Measurements from ENCODE around the gene DUOXA1. TPM values are rescaled to one million over a fixed set of nuclear protein-coding genes. Genes with fewer than 3 reads are reported as not detected.

Gene DUOXA1
- total and polyA plus RNA-seq, 2 donors (not counting 1 experiment from before 2014, with no cell fraction given) = 0.03 to 0.74 TPM

DNA sequence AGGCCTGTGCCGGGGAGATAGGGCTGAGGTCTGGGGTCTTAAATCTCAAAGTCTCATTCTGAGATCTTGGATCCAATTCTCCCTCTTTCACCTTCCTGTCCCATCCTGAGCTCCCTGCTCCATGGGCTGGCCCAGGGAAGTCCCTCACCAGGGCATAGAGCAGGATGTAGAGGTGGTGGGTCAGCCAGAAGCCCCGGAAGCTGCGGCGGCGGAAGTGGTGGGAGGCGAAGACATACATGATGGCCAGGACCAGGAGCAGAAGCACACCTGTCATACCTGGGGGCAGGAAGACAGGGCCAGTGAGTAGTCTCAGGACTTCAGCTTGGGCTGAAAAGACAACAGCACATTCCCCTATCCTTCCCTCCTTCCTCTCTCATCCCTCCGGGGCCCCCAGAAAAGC, 32.2 kb downstream of the DUOXA1 start:
- Mint-ChIP-seq H3K4me1 (no peaks in the 10 kb centered on the region), H3K4me3 (no peak overlapping the region), H3K27ac (no peak overlapping the region), H3K9me3 (ENCODE audit: insufficient read depth) (no peaks in the 10 kb centered on the region), H3K27me3 (peaks cover 15% of the 10 kb centered on the region)
- H3K4me3 ChIP-seq (ENCODE audit: control extremely low read depth in 1 of 5, extremely low read depth in 1 of 5, insufficient read depth in 1 of 5, low read depth in 2 of 5, low read length in 4 of 5) = no peak overlapping the region
- no peak overlapping the region for H3K9ac ChIP-seq (ENCODE audit: low read length)
- no peak for TF ChIP-seq EZH2 (IDR thresholded peaks at IDR 0.05; ENCODE audit: borderline replicate concordance, insufficient read depth, low read depth, low read length, poor library complexity, severe bottlenecking)
- TF ChIP-seq, protein P1, sequence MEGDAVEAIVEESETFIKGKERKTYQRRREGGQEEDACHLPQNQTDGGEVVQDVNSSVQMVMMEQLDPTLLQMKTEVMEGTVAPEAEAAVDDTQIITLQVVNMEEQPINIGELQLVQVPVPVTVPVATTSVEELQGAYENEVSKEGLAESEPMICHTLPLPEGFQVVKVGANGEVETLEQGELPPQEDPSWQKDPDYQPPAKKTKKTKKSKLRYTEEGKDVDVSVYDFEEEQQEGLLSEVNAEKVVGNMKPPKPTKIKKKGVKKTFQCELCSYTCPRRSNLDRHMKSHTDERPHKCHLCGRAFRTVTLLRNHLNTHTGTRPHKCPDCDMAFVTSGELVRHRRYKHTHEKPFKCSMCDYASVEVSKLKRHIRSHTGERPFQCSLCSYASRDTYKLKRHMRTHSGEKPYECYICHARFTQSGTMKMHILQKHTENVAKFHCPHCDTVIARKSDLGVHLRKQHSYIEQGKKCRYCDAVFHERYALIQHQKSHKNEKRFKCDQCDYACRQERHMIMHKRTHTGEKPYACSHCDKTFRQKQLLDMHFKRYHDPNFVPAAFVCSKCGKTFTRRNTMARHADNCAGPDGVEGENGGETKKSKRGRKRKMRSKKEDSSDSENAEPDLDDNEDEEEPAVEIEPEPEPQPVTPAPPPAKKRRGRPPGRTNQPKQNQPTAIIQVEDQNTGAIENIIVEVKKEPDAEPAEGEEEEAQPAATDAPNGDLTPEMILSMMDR (IDR thresholded peaks at IDR 0.05) = no peak
- 100% methylated on average over 6 of the region's 7 CpGs for WGBS (ENCODE audit: insufficient coverage)
- H2AFZ ChIP-seq (ENCODE audit: insufficient read depth, low read depth, low read length, poor library complexity, severe bottlenecking) = no peak overlapping the region
- intact Hi-C loops (cut with micrococcal nuclease) = no loop called here
- POLR2A ChIA-PET = no interaction called here
- H3K9me3 ChIP-seq (ENCODE audit: control extremely low read depth in 1 of 3, control insufficient read depth in 2 of 3, insufficient read depth in 1 of 3, low read length in 2 of 3) = no peaks in the 10 kb centered on the region
- H3K4me2 ChIP-seq (replicated peaks; ENCODE audit: low read depth, low read length, poor library complexity, severe bottlenecking) = no peak overlapping the region
- no peaks in the 10 kb centered on the region for H3K36me3 ChIP-seq (replicated peaks in 1 of 2; ENCODE audit: control extremely low read depth in 1 of 2, control insufficient read depth in 1 of 2, extremely low read depth in 1 of 2, insufficient read depth in 2 of 2, low read length in 1 of 2)
- no peaks in the 10 kb centered on the region for H3K4me1 ChIP-seq (ENCODE audit: control insufficient read depth in 2 of 2, insufficient read depth in 2 of 2, low read length in 2 of 2)
- no peak overlapping the region for H3K27ac ChIP-seq (ENCODE audit: low read length in 2 of 2)
- H3K79me2 ChIP-seq (ENCODE audit: control insufficient read depth, insufficient read depth, low read length) = no peaks in the 10 kb centered on the region
- peaks cover 0 to 2% (median 0%) of the 10 kb centered on the region in 4 experiments for H3K27me3 ChIP-seq (replicated peaks in 1 of 4; ENCODE audit: control extremely low read depth in 1 of 4, control insufficient read depth in 3 of 4, insufficient read depth in 4 of 4, low read length in 3 of 4)
- CTCF ChIA-PET = interaction anchor here (1.2 to 1.6 kb wide), 3 partner anchors 9 to 21 kb away, joined by 3 to 5 read pairs (median 3); no protein-coding TSS in a partner anchor
- H4K20me1 ChIP-seq (ENCODE audit: control insufficient read depth, insufficient read depth, low read length, poor library complexity, severe bottlenecking) = no peaks in the 10 kb centered on the region
- no peak for DNase-seq
- ATAC-seq (ENCODE audit: low read depth) = no peak

DNA sequence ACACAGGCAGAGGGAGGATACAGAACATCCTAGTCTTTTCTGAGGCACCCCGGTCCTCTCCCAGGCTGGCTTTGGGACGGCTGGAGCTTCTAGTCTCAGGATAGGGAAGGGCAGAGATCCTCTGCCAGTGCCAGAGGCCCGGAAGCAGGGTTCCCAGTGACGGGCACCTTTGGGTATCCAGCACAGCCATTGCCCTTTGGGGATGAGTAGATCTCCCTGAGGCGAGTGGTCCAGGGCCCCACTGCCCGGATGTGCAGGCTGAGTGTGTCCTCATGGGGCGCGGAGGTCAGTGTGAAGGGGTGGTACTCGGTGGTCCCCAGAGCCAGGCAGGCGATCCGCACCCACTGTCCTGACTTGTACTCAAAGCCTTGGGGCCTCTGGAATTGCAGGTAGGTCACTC, 34.0 kb downstream of the DUOXA1 start:
- DNase-seq (no peak), ATAC-seq (ENCODE audit: low read depth) (no peak)
- peaks cover 0 to 8% (median 2%) of the 10 kb centered on the region in 4 experiments for H3K27me3 ChIP-seq (replicated peaks in 1 of 4; ENCODE audit: control extremely low read depth in 1 of 4, control insufficient read depth in 3 of 4, insufficient read depth in 4 of 4, low read length in 3 of 4)
- H3K79me2 ChIP-seq (ENCODE audit: control insufficient read depth, insufficient read depth, low read length) = no peaks in the 10 kb centered on the region
- peaks cover 19% of the 10 kb centered on the region for H3K27me3 Mint-ChIP-seq
- no peak overlapping the region for H3K27ac Mint-ChIP-seq
- ChIA-PET POLR2A (no interaction called here), CTCF (interaction anchor here (1.0 kb wide), 1 partner anchor 22 kb away, joined by 4 read pairs; no protein-coding TSS in a partner anchor)
- no peak overlapping the region for H3K4me3 Mint-ChIP-seq
- no peaks in the 10 kb centered on the region for H3K9me3 ChIP-seq (ENCODE audit: control extremely low read depth in 1 of 3, control insufficient read depth in 2 of 3, insufficient read depth in 1 of 3, low read length in 2 of 3)
- H4K20me1 ChIP-seq (ENCODE audit: control insufficient read depth, insufficient read depth, low read length, poor library complexity, severe bottlenecking) = no peaks in the 10 kb centered on the region
- H3K27ac ChIP-seq (ENCODE audit: low read length in 2 of 2) = no peak overlapping the region
- no peaks in the 10 kb centered on the region for H3K4me1 ChIP-seq (ENCODE audit: control insufficient read depth in 2 of 2, insufficient read depth in 2 of 2, low read length in 2 of 2)
- no peak overlapping the region for H3K4me2 ChIP-seq (replicated peaks; ENCODE audit: low read depth, low read length, poor library complexity, severe bottlenecking)
- TF ChIP-seq, protein P1 (IDR thresholded peaks at IDR 0.05) = no peak
- TF ChIP-seq EZH2 (IDR thresholded peaks at IDR 0.05; ENCODE audit: borderline replicate concordance, insufficient read depth, low read depth, low read length, poor library complexity, severe bottlenecking) = no peak
- no peak overlapping the region for H3K9ac ChIP-seq (ENCODE audit: low read length)
- WGBS (ENCODE audit: insufficient coverage) = 90% methylated on average over 11 of the region's 11 CpGs
- intact Hi-C loops (cut with micrococcal nuclease) = no loop called here
- H3K4me1 Mint-ChIP-seq = no peaks in the 10 kb centered on the region
- H3K4me3 ChIP-seq (ENCODE audit: control extremely low read depth in 1 of 5, extremely low read depth in 1 of 5, insufficient read depth in 1 of 5, low read depth in 2 of 5, low read length in 4 of 5) = no peak overlapping the region
- H3K36me3 ChIP-seq (replicated peaks in 1 of 2; ENCODE audit: control extremely low read depth in 1 of 2, control insufficient read depth in 1 of 2, extremely low read depth in 1 of 2, insufficient read depth in 2 of 2, low read length in 1 of 2) = no peaks in the 10 kb centered on the region
- H2AFZ ChIP-seq (ENCODE audit: insufficient read depth, low read depth, low read length, poor library complexity, severe bottlenecking) = no peak overlapping the region
- no peaks in the 10 kb centered on the region for H3K9me3 Mint-ChIP-seq (ENCODE audit: insufficient read depth)
